Left renal cortex interstitium (tissue), 4 donors: Measurements from ENCODE around the gene AMIGO3. TPM values are rescaled to one million over a fixed set of nuclear protein-coding genes. Genes with fewer than 3 reads are reported as not detected.
"Not testable (repeated sequence)": the region's sequence is repeated elsewhere in the genome, so short reads cannot be mapped to it uniquely, and the experiment has no call there.

Experiments
- DNase-seq, 4 donors: peaks; one replicate each; pipeline ENCODE4 v3.0.0-alpha.2; 2013; ENCODE audit warnings: low read depth in 4 of 4, low spot score in 2 of 4, missing footprints in 1 of 4
- polyA plus RNA-seq, 4 donors: library from polyadenylated mRNA; unstranded; fragments of 120-200 nt; gene quantifications; one replicate each; pipeline ENCODE4 v1.2.1, GENCODE V29; 2013; ENCODE audit not compliant: insufficient read length in 4 of 4

AMIGO3 gene
- polyA plus RNA-seq, 4 donors, result 1.0 to 2.5 (median 2.1) TPM

DNA sequence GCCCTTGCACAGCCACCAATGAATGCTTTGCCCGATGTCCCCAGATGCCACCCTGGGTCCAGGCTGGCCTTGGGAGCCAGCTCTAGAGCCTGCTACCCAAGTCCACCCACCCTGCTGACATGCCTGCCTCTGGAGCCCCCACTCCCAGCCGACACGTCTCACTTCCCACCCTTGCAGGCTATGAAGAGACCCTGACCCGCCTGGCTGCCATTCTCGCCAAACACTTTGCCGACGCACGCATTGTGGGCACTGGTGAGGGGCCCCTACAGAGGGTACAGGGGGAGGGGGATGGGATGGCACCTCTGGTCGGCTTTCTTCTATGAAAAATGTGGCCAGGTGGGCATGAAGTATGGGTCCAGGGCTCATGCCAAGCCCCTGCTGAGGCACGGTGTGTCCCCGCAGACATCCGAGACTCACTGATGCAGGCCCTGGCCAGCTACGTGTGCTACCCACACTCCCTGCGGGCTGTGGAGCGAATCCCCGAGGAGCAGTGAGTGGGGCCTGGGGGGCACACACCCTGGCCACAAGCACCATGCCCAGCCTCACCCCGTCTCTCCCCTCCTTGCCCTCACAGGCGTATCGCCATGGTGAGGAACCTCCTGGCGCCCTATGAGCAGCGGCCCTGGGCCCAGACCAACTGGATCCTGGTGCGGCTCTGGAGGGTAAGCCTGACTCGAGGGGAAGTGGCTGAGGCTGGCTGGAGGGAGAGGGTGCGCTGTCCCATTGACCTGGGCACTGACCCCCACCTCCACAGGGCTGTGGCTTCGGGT, 6.0 kb downstream of the AMIGO3 start:
- no peak for DNase-seq

DNA sequence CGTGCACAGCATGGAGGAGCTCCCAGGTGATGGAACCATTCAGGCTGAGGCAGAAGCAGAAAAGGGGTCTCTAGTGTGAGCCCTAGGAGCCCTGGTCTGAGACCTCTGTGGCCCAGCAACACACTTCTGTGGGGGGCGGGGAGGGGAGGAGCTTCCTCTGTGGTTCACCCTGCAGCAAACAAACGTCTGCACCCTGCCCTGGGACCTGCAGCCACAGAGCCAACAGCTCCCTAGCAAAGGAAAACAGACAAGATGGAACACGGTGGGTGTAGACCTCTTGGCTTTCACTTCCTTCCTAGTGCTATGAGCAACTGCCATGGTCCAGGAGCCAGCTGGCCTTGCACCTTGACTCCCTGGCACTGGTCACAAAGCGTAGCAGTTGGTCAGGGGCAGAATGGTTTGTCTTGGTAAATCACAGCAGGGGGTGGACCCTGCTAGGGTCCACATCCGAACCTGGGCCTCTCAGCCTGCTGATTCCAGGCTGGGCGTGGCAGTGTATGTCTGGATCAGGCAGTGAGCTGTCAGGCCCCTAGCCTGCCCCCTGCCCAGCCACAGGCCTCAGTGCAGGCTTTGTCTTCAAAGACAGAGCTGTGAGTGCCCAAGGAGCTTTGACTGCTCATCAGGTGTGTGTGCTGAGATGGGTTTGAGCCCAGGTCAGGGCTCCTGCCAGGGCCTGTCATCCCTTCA, 6.7 kb downstream of the AMIGO3 start:
- no peak for DNase-seq

DNA sequence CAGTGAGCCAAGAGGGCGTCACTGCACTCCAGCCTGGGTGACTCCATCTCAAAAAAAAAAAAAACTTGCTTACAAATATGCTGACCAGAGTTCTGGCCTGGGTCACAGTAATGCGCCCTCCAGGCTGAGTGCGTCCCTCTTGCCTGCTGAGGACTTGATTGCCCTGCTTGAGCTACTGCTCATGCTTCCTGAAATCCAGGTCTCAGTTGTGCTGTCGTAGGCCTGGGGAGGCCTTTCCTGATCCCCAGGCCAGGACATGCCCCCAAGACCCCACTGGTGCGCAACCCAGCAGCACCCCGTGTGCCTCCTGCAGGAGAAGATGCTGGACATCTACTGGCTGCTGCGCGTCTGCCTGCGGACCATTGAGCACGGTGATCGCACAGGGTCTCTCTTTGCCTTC, 7.3 kb downstream of the AMIGO3 start:
- DNase-seq, result no peak

DNA sequence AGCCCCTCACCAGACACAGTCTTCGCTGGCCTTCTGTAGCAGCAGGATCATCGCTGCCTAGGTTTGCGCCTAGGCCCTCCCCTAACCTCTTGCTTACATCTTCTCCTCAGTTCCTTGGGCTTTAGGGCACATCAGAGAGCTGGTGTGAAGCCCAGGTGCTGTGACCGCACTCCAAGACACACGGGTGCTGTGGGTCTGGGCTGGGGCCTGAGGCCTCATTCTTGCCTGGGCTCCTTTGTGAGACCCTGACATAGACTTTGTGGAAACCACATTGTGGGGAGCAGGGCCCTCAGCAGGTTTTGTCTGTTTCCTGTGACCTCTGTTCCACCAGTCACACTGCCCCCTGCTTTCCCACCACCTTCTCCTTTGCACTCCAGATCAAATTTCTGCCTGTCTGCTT, 8.0 kb downstream of the AMIGO3 start:
- DNase-seq, result no peak

DNA sequence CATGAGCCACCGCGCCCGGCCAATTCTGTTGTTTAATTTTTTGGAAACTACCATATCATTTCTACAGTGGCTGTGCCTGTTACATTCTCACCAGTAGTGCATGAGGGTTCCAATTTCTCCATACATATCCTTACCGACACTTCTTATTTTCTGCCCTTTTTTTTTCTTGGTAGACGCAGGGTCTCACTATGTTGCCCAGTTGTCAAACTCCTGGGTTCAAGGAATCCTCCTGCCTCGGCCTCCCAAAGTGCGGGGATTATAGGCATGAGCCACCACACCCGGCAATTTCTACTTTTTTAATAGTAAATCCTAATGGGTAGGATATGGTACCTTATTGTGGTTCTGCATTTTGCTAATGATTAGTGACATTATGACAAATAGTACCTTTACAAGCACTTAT, 9.6 kb downstream of the AMIGO3 start:
- DNase-seq, result no peak

DNA sequence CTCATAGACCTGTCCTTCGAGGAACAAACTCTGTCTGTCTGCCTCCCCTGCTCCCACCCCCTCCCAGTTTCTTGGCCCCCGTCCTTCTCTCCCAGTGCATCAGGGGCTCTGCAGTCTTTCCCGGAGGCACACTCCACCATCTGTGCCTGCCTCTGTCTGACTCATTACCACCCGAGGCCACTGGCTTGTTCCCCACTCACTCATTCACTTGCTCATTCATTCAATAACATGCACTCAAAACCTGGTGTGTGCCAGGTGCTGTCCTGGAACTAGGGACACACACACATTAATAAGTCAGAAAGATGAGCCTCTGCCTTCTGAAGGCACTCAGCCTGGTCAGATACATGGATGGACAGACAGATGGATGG, 12.4 kb downstream of the AMIGO3 start:
- no peak for DNase-seq

DNA sequence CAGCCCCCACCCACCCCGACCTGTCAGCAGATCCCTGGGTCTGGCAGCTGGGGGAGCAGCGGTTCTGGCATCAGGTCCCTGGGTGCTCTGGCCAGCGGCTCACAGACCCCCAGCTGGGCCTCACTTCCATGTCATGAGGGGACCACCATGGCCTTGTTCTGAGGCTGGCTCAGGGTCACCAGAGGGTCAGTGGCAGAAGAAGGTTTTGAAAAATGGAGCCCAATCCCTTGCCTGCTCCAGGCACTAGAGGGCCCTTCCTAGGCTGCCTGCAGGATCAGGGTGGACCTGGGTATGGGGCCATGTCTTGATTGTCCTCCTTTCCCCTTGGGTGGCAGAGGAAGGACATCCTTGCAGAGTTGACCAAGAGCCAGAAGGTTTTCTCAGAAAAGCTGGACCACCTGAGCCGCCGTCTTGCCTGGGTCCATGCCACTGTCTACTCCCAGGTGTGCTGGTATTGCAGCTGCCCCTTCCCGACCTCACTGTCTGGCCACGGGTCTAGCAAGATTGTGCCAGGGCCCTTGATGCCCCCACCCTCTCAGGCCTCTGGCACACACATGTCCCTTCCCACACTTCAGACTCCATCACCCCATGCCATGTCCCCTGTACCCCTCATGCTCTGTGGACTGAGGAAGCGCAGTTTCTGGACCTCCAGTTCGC, 12.9 kb downstream of the AMIGO3 start:
- DNase-seq, result no peak

DNA sequence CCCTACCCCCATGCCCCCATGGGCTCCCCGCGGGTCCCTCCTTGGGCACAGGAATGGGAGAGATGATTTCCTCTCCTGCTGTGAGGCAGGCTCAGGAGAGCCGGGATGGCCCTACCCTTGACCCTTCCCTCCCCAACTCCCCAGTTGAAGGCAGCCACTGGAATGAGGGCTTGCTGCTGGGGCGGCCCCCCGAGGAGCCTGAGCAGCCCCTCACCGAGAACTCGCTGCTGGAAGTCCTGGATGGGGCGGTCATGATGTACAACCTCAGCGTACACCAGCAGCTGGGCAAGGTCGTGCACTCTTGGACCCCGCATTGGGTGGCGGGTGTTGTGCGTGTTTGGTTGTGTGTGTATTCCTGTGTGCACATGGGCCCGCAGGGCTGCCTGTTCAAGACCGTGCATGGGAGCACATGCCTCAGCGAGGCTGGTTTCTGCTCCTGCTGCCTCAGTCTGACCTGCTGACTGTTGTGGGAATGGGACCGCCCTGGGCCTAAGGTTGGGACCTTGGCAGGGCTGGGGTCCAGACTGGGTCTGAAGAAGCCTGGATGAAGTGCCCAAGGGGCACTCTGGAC, 14.0 kb downstream of the AMIGO3 start:
- no peak for DNase-seq

DNA sequence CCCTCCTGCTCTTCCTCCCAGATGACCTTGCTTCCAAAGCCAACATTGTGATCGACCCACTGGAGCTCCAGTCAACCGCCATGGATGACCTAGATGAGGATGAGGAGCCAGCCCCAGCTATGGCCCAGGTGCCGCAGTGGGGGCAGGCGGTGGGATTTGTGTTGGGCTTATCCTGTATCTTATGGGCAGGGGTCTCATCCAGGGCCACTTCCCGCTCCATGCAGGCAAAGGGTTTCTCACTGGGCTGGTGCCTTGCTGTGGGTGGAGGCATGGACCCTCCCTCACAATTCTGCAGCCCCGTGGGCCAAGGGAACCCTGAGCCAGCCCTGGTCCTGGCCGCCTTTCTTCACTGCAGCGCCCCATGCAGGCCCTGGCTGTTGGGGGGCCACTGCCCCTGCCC, 14.9 kb downstream of the AMIGO3 start:
- no peak for DNase-seq

DNA sequence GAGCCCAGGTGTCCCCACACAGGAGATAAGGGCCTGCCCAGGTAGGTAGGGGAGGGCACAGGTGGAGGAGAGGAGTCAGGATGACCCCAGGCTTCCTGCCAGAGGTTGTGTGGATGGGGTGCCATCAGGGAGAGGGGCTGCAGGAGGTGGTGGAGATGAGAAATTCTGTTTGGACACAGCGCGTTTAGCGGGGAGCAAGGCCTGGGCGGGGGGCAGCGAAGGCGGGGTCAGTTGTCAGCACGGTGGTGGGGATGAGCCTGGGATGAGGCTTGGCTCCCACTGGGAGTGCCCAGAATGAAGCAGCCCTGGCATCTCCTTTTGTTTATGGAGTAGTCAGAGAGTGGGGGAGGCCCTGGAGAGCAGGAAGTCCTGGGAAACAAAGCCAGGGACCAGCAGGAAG, 15.5 kb downstream of the AMIGO3 start:
- DNase-seq, result no peak

DNA sequence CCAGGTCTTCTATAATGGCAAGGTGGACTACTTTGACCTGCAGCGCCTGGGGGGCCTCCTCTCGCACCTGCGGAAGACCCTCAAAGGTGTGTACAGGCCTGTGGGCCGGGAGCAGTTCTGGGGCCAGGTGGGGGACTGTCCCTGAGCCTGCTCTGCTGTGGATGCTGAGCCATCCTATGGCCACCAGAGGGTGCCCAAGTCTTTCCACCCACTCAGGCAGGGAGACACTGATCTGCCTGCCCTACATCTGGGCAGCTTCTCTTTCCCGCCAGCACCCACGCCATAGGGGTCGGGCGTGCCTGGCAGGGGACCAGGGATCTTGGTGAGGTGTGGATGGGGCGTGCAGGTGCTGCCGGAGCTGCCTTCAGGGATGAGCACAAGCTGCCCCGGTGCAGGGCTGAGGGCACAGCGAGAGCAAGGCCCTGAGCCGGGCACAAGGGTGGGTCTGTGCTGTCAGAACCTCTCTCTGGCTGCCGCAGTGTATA, 16.0 kb downstream of the AMIGO3 start:
- no peak for DNase-seq

DNA sequence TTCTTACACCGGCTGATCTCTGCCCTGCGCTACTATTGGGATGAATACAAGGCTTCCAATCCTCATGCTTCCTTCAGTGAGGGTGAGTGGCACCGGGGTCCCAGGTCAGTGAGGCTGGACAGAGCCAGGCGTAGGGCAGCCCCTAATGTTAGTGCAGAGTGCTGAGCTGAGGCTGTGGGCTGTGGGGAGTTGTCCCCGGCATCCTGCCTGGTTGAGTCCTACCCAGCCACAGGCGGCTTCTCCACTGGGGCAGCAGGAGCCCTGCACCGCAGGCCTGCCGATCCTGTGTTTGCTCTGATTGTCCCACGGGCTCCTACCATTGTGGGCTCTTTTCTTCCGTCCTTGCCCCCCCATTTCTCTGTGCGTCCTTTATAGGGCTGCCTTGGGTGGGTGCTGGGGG, 16.8 kb downstream of the AMIGO3 start:
- no peak for DNase-seq

DNA sequence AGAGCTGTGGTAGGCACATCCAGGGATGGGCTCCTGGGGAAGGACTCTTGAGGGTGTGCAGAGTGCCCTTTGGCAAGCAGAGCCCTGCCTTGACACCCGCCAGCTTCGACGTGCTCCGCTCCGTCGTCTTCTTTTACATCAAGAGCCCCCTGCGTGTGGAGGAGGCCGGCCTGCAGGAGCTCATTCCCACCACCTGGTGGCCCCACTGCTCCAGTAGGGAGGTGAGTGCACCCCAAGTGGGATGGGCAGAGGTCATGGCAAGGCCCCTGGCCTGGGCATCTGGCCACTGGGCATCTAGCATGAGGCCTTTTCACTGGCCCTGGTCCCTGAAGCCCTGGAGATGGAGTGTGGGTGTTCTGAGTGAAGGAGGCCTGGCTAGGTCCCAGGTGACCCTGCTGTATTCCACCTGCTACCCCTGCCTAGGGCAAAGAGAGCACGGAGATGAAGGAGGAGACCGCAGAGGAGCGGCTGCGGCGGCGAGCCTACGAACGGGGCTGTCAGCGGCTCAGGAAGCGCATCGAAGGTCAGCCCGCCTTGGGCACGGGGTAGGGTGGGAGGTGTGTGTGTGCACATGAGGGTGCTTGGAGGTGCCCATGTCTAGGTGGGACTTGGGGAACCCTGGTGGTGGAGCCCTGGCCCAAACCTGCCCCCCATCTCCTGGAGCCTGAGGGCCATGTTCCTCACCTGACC, 18.0 kb downstream of the AMIGO3 start:
- DNase-seq, result no peak

DNA sequence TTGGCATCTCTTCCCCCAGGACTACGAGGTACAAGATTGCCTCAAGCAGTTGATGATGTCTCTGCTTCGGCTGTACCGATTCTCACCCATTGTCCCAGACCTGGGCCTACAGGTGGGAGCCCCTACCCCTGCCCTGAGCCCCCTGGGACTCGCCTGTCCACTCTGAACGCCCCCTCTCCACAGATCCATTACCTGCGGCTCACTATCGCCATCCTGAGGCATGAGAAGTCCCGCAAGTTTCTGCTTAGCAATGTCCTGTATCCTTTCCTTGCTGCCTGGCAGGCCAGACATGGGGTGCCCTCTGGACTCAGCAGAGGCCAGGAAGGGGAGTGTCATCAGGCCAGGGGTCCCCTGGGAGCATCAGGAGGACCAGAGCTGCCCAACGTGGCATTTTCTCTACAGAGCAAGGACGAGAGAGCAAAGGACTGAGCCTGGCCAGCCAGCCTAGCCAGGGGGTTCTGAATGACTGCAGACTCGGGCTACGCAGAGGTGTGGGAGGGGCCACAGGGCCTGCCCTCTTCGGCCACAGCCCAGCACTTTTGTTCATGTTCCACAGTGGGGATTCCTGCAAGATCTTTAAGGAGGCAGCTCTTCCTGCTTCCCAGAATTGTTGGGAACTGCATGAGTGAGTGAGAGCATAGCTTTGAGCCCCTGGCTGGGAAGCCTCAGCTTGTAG, 18.9 kb downstream of the AMIGO3 start:
- DNase-seq, result no peak

DNA sequence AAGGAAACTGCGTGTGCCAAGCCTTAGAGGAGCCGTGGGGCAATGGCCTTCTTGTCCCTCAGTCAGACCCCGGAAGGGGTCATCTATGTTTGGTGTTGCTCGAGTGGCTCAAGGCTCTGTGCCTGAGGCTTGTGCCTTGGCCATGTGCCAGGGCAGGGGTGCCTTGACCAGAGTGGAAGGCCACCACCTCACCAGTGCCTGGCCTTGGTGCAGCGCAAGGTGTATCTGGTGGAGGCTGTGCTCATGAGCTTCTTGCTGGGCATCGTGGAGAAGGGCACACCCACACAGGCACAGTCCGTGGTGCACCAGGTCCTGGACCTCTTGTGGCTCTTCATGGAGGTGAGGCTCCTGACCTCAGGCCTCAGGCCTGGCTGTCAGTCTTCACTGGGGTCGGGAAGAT, 19.5 kb downstream of the AMIGO3 start:
- DNase-seq, result no peak

DNA sequence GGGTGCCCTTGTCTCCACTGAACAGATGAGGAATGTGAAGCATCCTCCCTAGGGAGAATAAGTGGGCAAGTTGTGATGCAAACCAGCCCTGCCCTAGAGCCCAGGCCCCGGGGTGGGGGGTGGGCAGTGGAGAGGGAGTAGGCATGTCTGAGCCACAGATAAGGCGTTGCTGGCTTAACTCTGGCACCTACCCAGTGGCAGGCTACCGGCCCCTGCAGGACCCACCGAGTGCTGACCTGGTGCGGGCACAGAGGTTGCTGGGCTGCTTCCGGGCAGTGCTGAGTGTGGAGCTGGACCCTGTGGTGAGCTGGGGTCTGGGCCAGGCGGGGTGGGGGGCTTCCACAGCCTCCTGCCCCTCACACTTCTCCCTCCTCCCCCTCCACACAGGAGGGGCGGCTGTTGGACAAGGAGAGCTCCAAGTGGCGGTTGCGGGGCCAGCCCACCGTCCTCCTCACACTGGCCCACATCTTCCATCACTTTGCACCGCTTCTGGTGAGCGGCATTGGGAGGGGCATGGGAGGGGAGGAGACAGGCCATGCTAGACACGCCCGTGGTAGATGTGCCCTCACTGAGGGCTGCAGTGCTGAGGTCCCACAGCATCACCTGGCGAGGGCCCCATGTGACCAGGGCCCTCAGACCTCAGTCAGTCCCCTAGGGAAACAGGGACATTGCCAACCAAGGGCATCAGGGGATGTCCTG, 20.1 kb downstream of the AMIGO3 start:
- DNase-seq, result no peak

DNA sequence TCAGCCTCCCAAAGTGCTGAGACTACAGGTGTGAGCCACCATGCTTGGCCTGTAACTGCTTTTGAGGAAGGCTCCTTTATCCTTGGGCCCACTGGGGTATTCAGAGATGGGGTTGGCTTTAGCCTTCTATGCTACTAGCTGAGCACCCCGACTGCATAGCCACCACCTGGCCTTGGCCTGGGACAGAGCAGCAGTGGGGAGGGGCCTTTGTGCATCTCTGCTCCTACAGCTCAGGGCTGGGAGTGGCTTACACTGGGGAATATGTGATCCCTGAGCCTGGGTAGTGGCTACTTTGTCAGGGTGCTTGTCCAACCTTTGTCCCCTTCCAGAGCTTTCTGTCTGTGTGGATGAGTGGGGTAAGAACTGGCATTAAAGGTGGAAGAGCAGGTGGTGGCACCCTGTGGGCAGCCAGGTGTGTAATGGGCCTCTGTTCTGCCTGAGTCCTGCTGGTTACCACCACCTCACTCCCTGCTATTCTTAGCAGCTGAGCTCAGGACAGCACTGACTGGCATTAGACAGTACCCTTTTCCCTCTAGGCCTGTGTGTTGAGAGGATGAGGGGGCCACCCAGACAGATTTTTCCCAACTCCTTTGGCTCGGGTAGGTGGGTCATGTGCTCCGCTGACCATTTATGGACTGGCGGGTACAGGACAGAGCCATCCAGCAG, 24.0 kb downstream of the AMIGO3 start:
- not testable (repeated sequence) for DNase-seq

DNA sequence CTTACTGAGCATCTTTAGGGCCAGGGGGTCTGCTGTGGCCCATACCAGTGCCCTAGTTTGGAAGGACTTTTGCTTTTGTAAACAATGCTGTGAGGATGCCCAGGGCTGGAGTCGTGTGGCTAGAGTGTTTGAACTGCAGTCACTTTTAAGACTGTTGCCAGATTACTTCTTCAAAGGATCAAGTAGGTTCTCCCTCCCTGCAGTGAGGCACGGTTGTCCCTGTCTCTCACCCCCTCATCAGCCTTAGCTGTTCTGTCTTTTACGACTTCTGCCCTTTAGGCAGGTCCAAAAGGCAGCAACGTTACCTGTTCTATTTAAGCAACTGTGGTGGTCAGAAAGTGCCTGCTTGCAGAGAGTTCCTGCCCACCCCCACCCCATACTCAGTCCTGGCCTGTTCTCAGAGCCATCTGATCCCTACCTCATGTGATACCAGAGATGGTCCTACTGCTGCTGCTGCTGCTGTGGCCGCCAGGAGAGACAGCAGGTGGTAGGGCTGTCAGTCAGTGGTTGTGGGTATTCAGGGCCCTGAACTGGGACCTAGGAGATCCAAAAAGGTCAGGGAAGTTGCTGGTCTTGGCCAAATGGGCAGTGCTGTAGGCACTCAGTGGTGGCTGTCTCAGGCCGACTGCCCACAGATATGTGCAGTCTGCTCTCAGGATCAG, 24.9 kb downstream of the AMIGO3 start:
- not testable (repeated sequence) for DNase-seq

DNA sequence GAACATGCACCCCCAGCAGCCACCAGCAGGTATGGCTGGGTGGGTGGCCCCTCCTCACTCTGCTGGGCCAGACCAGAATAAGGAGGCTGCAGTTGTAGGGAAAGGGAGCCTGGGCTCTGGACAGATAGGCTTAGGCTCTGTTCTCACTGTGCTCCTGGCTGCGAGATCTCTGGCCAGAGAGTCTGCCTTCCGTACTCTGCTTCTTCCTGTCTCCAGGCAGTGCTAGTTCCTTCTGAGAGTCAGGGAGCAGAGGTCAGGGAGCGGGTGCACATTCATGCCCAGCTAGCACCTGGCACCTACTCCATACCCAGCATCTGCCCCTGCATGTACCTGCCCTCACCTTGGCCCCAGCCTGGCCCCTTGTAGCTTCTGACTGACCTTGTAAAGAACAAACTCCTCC, 28.0 kb downstream of the AMIGO3 start:
- DNase-seq, result not testable (repeated sequence)
